Ectodermal cell (in vitro differentiated cells): ENCODE data around the gene IPO5.

ENCODE experiments used
- H3K27ac ChIP-seq: 2 replicates; pipeline ENCODE4 v1.7.0; 2013; ENCODE audit warnings: mild to moderate bottlenecking, low read depth, low read length; ENCODE audit not compliant: insufficient read depth, poor library complexity, severe bottlenecking
- H3K27me3 ChIP-seq: 2 replicates; pipeline ENCODE4 v1.7.0; 2013; ENCODE audit warnings: mild to moderate bottlenecking, low read length; ENCODE audit not compliant: insufficient read depth, control insufficient read depth, poor library complexity, severe bottlenecking
- H3K36me3 ChIP-seq: one replicate; pipeline ENCODE4 v1.7.0; 2013; ENCODE audit warnings: low read length; ENCODE audit not compliant: control insufficient read depth, insufficient read depth
- H3K4me1 ChIP-seq: one replicate; pipeline ENCODE4 v1.7.0; 2013; ENCODE audit warnings: low read length; ENCODE audit not compliant: control insufficient read depth, insufficient read depth
- H3K4me3 ChIP-seq: 2 replicates; pipeline ENCODE4 v1.7.0; 2013; ENCODE audit warnings: low read depth, low read length, control low read depth; ENCODE audit not compliant: insufficient read depth
- H3K9me3 ChIP-seq: 2 replicates; pipeline ENCODE4 v1.7.0; 2013; ENCODE audit warnings: mild to moderate bottlenecking, low read length, moderate library complexity; ENCODE audit not compliant: control insufficient read depth
- WGBS, 2 experiments: methylation state at CpG; one replicate each; pipeline ENCODE4 v1.1.7; 2013; ENCODE audit warnings: missing lambda C conversion rate in 2 of 2; 5-methylcytosine and 5-hydroxymethylcytosine counted together

IPO5 gene

DNA sequence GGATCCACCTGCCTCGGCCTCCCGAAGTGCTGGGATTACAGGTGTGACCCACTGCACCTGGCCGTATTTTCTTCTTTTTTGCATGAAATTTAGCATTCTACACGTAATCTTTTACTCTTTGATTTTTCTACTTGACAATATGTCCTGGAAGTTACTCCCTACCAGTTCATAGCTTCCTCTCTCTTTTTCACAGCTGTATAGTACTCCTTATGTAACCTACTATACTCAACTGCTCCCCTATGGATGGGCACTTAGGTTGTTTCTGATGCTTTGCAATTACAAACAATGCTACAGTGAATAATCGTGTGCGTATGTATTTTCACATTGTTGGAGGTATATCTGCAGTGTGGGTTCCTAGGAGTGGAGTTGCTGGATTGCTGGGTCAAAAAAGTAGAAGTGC is 98.9 kb downstream of the IPO5 start:
- H3K27ac ChIP-seq: no peak overlapping the region
- 93 to 95% methylated on average over 6 of the region's 6 CpGs for WGBS, 2 experiments
- no peaks in the 10 kb centered on the region for H3K9me3 ChIP-seq
- H3K4me1 ChIP-seq: no peaks in the 10 kb centered on the region
- H3K27me3 ChIP-seq: no peaks in the 10 kb centered on the region
- H3K4me3 ChIP-seq: no peak overlapping the region
- no peaks in the 10 kb centered on the region for H3K36me3 ChIP-seq

DNA sequence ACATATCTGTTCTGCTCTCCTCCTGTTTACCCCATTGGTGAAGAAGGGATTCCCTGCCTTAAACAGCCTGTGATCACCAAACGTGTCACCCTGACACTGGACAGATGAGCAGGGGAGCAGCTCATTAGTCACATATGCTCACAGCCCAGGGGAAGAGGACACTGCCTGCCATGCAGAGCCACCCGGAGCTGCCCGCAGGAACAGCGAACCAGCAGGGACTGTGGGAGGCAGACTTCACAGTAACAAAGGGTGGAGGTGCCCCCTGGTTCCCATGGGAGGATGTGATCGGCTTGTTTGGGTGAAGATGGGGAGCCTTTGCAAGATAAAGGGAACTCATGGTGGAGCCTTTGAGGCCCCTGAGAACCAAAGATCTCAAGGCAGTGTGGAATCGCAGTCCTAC is 100.8 kb downstream of the IPO5 start:
- no peaks in the 10 kb centered on the region for H3K27me3 ChIP-seq
- H3K9me3 ChIP-seq: no peaks in the 10 kb centered on the region
- no peak overlapping the region for H3K4me3 ChIP-seq
- H3K36me3 ChIP-seq: no peaks in the 10 kb centered on the region
- WGBS, 2 experiments: 75 to 83% methylated on average over 6 of the region's 6 CpGs
- peaks cover under 1% of the 10 kb centered on the region for H3K4me1 ChIP-seq
- no peak overlapping the region for H3K27ac ChIP-seq

- no peaks in the 10 kb centered on the region for H3K9me3 ChIP-seq
- H3K4me3 ChIP-seq: no peak overlapping the region
- 90 to 91% methylated on average over 6 of the region's 6 CpGs for WGBS, 2 experiments
- no peaks in the 10 kb centered on the region for H3K36me3 ChIP-seq
- no peak overlapping the region for H3K27ac ChIP-seq
- peaks cover 4% of the 10 kb centered on the region for H3K4me1 ChIP-seq
- no peaks in the 10 kb centered on the region for H3K27me3 ChIP-seq
These were observed 102.1 kb downstream of the IPO5 start for GRCh38 chr13:98055623-98056022.

DNA sequence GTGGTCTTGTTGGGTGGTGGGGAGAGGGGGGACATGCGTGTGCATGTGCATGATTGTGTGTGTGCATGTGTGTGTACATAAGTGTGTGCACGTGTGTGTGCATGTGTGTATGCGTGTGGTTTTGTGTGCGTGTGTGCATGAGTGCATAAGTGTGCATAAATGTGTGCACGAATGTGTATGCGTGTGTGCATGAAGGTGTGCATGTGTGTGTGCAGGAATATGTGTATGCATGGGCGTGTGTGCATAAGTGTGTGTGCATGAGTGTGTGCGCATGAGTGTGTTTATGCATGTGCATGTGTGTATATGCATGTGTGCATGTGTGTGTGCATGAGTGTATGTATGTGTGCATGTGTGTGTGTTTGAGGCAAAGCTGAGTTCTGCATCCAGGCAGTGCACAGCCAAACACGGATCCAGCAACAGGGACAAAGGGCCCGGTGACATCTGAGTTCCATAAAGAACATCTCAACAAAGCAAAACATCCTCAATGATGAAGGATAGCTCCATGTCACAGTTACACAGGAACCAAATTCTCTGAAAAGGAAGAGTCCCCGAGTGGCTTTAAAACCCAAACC is 103.5 kb downstream of the IPO5 start:
- Histone ChIP-seq H3K4me3 (no peak overlapping the region), H3K9me3 (no peaks in the 10 kb centered on the region), H3K27me3 (no peaks in the 10 kb centered on the region), H3K27ac (no peak overlapping the region), H3K36me3 (no peaks in the 10 kb centered on the region), H3K4me1 (peaks cover 4% of the 10 kb centered on the region)
- 94 to 95% methylated on average over 11 of the region's 11 CpGs for WGBS, 2 experiments

- Histone ChIP-seq H3K36me3 (no peaks in the 10 kb centered on the region), H3K9me3 (no peaks in the 10 kb centered on the region), H3K4me3 (no peak overlapping the region), H3K27ac (no peak overlapping the region), H3K4me1 (peaks cover 4% of the 10 kb centered on the region), H3K27me3 (no peaks in the 10 kb centered on the region)
- WGBS, 2 experiments: 56 to 58% methylated on average over 7 of the region's 7 CpGs
These were observed 105.8 kb downstream of the IPO5 start for GRCh38 chr13:98059276-98059675.

GRCh38 chr13:98060282-98060681 is 106.8 kb downstream of the IPO5 start:
- Histone ChIP-seq H3K4me3 (no peak overlapping the region), H3K4me1 (peaks cover 4% of the 10 kb centered on the region), H3K36me3 (no peaks in the 10 kb centered on the region), H3K27me3 (no peaks in the 10 kb centered on the region), H3K9me3 (no peaks in the 10 kb centered on the region), H3K27ac (no peak overlapping the region)
- 93 to 94% methylated on average over 3 of the region's 3 CpGs for WGBS, 2 experiments

GRCh38 chr13:98065468-98065867 is 112.0 kb downstream of the IPO5 start:
- H3K27me3 ChIP-seq: no peaks in the 10 kb centered on the region
- no peak overlapping the region for H3K27ac ChIP-seq
- no peaks in the 10 kb centered on the region for H3K4me1 ChIP-seq
- H3K9me3 ChIP-seq: no peaks in the 10 kb centered on the region
- H3K4me3 ChIP-seq: no peak overlapping the region
- no peaks in the 10 kb centered on the region for H3K36me3 ChIP-seq
- WGBS, 2 experiments: 81 to 93% methylated on average over 1 of the region's 1 CpG

DNA sequence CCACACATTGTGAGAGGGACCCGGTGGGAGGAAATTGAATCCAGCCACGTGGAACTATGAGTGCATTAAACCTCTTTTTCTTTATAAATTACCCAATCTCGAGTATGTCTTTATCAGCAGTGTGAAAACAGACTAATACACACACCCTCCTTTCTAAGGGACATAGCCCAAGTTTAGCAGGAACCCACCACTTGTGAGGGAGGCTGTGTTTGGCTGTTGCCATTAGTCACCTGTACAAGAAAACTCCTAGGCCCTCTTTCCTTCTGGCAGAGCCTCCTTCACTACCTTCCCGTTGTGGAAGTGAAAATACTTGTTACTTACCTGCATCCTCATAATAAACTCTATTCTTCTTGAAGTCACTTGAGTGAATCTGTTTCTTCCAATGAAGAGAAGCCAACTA is 113.2 kb downstream of the IPO5 start:
- Histone ChIP-seq H3K4me3 (no peak overlapping the region), H3K27me3 (no peaks in the 10 kb centered on the region), H3K36me3 (no peaks in the 10 kb centered on the region), H3K4me1 (no peaks in the 10 kb centered on the region), H3K27ac (no peak overlapping the region), H3K9me3 (no peaks in the 10 kb centered on the region)
- 83 to 88% methylated on average over 4 of the region's 4 CpGs for WGBS, 2 experiments

GRCh38 chr13:98068521-98068920 is 115.0 kb downstream of the IPO5 start:
- 79 to 81% methylated on average over 9 of the region's 9 CpGs for WGBS, 2 experiments
- H3K9me3 ChIP-seq: no peaks in the 10 kb centered on the region

GRCh38 chr13:98069985-98070384 is 116.5 kb downstream of the IPO5 start:
- no peaks in the 10 kb centered on the region for H3K36me3 ChIP-seq
- H3K4me3 ChIP-seq: no peak overlapping the region
- no peaks in the 10 kb centered on the region for H3K4me1 ChIP-seq
- no peak overlapping the region for H3K27ac ChIP-seq
- no peaks in the 10 kb centered on the region for H3K27me3 ChIP-seq
- H3K9me3 ChIP-seq: no peaks in the 10 kb centered on the region
- WGBS, 2 experiments: no CpG with 5 or more reads among the region's 1 CpG

More at GRCh38 chr13:98068521-98068920, 115.0 kb downstream of the IPO5 start:
- Histone ChIP-seq H3K4me3 (no peak overlapping the region), H3K36me3 (no peaks in the 10 kb centered on the region), H3K4me1 (no peaks in the 10 kb centered on the region), H3K27ac (no peak overlapping the region), H3K27me3 (no peaks in the 10 kb centered on the region)

GRCh38 chr13:98071316-98071715 is 117.8 kb downstream of the IPO5 start:
- Histone ChIP-seq H3K27me3 (no peaks in the 10 kb centered on the region), H3K27ac (no peak overlapping the region), H3K4me1 (no peaks in the 10 kb centered on the region), H3K9me3 (no peaks in the 10 kb centered on the region), H3K4me3 (no peak overlapping the region), H3K36me3 (no peaks in the 10 kb centered on the region)
- WGBS, 2 experiments: 86 to 97% methylated on average over 1 of the region's 1 CpG
